NCI-H187 treated with DMSO at 0.1 percent for 48 hours (cell line): ENCODE data around the gene TMEM127.
"Not testable (repeated sequence)": the region's sequence is repeated elsewhere in the genome, so short reads cannot be mapped to it uniquely, and the experiment has no call there.

Experiments used
- DNase-seq: peaks from one replicate; lab custom pipeline; 2025; lab: John Stamatoyannopoulos, UW

Gene TMEM127

GRCh38 chr2:96264086-96264485 lies 1.7 kb downstream of the TMEM127 start:
- no peak for DNase-seq

GRCh38 chr2:96262306-96262705 lies 3.5 kb downstream of the TMEM127 start:
- no peak for DNase-seq

GRCh38 chr2:96261328-96262003 lies 4.3 kb downstream of the TMEM127 start:
- DNase-seq = no peak

- DNase-seq = no peak
Observed at GRCh38 chr2:96260387-96261260, 5.2 kb downstream of the TMEM127 start.

- no peak for DNase-seq
Observed at GRCh38 chr2:96259497-96259921, 6.3 kb downstream of the TMEM127 start.

- DNase-seq = no peak
Observed at GRCh38 chr2:96258166-96259022, 7.4 kb downstream of the TMEM127 start.

GRCh38 chr2:96257744-96258143 lies 8.1 kb downstream of the TMEM127 start:
- not testable (repeated sequence) for DNase-seq

- no peak for DNase-seq
Observed at GRCh38 chr2:96256611-96257113, 9.1 kb downstream of the TMEM127 start.

- no peak for DNase-seq
Observed at GRCh38 chr2:96254571-96254970, 11.2 kb downstream of the TMEM127 start.

GRCh38 chr2:96253006-96253405 lies 12.8 kb downstream of the TMEM127 start:
- no peak for DNase-seq

- DNase-seq = no peak
Observed at GRCh38 chr2:96252526-96252925, 13.3 kb downstream of the TMEM127 start.

- no peak for DNase-seq
Observed at GRCh38 chr2:96251721-96252292, 14.0 kb downstream of the TMEM127 start.

GRCh38 chr2:96250188-96250587 lies 15.6 kb downstream of the TMEM127 start:
- no peak for DNase-seq

GRCh38 chr2:96249654-96250053 lies 16.1 kb downstream of the TMEM127 start:
- no peak for DNase-seq

- DNase-seq = no peak
Observed at GRCh38 chr2:96248624-96249023, 17.2 kb downstream of the TMEM127 start.

- no peak for DNase-seq
Observed at GRCh38 chr2:96247896-96248295, 17.9 kb downstream of the TMEM127 start.

- DNase-seq = no peak
Observed at GRCh38 chr2:96247009-96247408, 18.8 kb downstream of the TMEM127 start.

GRCh38 chr2:96245609-96246390 lies 20.0 kb downstream of the TMEM127 start:
- DNase-seq = no peak

GRCh38 chr2:96243843-96244242 lies 22.0 kb downstream of the TMEM127 start:
- DNase-seq = no peak

GRCh38 chr2:96241900-96242611 lies 23.7 kb downstream of the TMEM127 start:
- DNase-seq = no peak
